Astrocyte of the spinal cord (primary cell): ENCODE data around the gene XRCC6.
"Not testable (repeated sequence)": the region's sequence is repeated elsewhere in the genome, so short reads cannot be mapped to it uniquely, and the experiment has no call there.

Source experiments
- DNase-seq: peaks from one replicate; pipeline ENCODE4 v3.0.0; 2011; ENCODE audit warnings: low read depth, low spot score
- H3K4me3 ChIP-seq: 2 replicates; pipeline ENCODE4 v1.5.1; 2011; ENCODE audit warnings: low read depth, mild to moderate bottlenecking, low read length, moderate library complexity
- in situ Hi-C: cut with HindIII; loops from 2 replicates; pipeline ENCODE4 v1.10.0; 2017; ENCODE audit warnings: low sequenced_read_pairs
- TF ChIP-seq, protein P1 (sequence below): IDR thresholded peaks from 2 replicates; pipeline ENCODE4 v1.5.1; 2012; ENCODE audit warnings: low read depth, mild to moderate bottlenecking, low read length, inconsistent platforms

XRCC6 gene

DNA sequence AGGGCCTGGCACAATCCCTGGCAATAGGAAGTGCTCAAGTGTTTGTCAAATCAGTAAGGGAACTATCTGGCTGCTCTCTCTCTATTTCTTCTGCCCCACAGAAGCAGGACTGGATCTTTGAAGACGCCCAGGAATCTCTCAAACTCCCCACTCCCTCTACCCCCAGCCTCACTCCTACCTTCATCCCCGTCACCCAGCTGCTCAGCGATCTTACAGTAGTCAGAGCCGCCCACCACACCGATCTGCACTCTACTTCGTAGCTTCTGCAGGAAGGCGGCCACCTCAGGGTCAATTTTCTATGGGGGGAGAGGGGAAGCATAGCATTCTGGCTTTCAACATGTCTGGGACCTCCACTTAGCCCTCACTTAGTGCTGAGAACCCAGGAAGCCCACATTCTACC is 35.2 kb upstream of the XRCC6 start:
- DNase-seq = no peak
- in situ Hi-C loops = no loop called here
- TF ChIP-seq, protein P1, sequence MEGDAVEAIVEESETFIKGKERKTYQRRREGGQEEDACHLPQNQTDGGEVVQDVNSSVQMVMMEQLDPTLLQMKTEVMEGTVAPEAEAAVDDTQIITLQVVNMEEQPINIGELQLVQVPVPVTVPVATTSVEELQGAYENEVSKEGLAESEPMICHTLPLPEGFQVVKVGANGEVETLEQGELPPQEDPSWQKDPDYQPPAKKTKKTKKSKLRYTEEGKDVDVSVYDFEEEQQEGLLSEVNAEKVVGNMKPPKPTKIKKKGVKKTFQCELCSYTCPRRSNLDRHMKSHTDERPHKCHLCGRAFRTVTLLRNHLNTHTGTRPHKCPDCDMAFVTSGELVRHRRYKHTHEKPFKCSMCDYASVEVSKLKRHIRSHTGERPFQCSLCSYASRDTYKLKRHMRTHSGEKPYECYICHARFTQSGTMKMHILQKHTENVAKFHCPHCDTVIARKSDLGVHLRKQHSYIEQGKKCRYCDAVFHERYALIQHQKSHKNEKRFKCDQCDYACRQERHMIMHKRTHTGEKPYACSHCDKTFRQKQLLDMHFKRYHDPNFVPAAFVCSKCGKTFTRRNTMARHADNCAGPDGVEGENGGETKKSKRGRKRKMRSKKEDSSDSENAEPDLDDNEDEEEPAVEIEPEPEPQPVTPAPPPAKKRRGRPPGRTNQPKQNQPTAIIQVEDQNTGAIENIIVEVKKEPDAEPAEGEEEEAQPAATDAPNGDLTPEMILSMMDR = no peak
- H3K4me3 ChIP-seq = no peak overlapping the region

DNA sequence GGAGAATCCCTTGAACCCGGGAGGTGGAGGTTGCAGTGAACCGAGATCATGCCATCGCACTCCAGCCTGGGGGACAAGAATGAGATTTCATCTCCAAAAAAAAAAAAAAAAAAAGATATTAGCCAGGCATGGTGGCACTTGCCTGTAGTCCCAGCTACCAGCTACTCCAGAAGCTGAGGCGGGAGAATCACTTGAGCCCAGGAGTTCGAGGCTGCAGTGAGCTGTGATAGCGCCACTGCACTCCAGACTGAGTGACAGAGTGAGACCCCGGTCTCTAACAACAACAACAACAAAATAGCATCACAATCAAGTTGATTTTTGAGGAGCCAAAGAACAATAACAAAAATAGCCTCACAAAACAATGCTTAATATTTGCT is 33.8 kb upstream of the XRCC6 start:
- TF ChIP-seq, protein P1 = no peak
- DNase-seq = no peak
- in situ Hi-C loops = no loop called here
- H3K4me3 ChIP-seq = no peak overlapping the region

DNA sequence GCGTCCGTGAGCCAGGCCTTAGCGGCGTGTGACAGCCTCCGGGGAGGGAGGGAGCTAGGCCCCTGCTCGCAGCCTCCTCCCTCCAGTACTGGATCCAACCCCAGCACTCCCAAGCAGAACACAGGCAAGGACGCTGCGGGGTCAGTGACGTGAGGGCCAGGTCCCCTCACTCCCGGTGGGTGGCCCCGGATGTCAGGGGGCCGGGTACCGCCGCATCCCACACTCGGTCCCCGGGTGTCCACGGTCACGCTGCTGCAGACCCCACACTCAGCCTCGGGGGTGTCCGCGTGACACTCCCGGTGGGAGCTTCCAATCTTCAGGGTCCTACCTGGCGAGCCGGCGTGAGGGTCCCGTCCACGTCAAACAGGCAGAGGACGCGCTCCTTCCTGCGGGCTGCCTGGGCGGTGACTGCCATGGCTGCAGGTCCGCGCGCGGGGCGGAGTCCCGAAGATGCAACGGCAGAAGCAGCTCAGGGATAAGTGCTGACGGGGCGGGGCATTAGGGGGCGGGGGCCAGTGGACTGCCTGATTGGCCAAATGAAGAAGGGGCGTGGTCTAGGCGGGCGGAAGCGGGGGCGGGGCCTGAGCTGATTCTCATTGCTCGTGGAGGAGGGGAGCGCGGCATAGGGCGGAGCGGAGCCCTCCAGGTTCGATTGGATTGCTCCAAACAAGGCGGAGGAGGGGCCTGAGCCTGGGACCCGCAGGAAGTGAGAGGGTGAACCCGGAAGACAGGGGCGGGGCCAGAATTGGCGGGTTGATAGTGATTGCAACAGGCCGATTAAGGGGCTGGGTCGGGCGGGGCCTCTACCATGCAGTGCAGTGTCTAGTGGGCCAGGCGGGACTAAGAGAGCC is 31.5 kb upstream of the XRCC6 start, which contains the start of gene PMM1:
Gene PMM1 (minus strand): TSS at position 450 of the 851 bp plus-strand sequence. CDS start 35 bp downstream, at position 415.
- in situ Hi-C loops = no loop called here
- peak within 1 kb of the TSS; percentile 93 for H3K4me3 ChIP-seq
- peak; percentile 100 for DNase-seq
- TF ChIP-seq, protein P1 = no peak

DNA sequence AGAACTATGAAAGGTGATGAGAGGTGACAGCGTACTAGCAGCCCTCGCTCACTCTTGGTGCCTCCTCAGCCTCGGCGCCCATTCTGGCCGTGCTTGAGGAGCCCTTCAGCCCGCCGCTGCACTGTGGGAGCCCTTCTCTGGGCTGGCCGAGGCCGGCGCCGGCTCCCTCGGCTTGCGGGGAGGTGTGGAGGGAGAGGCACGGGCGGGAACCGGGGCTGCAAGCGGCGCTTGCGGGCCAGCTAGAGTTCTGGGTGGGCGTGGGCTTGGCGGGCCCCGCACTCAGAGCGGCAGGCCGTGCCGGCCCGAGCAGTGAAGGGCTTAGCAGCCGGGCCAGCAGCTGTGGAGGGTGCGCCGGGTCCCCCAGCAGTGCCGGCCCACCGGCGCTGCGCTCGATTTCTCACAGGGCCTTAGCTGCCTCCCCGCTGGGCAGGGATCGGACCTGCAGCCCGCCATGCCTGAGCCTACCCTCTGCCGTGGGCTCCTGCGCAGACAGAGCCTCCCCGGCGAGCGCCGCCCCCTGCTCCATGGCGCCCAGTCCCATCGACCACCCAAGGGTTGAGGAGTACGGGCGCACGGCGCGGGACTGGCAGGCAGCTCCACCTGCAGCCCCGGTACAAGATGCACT is 27.6 kb upstream of the XRCC6 start:
- DNase-seq, in situ Hi-C loops: not testable (repeated sequence)

DNA sequence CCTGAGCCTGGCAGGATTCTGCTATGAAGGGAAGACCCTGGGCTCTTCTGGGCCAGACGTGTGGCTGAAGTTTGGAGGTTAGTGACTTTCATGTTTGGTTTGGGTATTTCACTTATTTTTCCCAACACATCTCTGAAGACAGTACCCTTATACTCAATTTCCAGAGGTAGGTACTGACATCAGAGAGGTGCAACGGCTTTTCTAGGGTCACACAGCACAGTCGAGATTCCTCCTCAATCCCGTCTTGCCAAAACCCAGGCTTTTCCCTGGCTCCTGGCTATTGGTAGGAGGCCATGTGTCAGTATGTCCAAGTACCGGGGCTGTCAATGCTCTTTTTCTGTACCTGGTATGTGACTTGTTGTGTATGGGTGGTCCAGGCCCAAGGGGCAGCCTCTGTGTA is 25.4 kb upstream of the XRCC6 start:
- H3K4me3 ChIP-seq = no peak overlapping the region
- no peak for DNase-seq
- TF ChIP-seq, protein P1 = no peak
- in situ Hi-C loops = no loop called here

More for the DNA sequence above, 27.6 kb upstream of the XRCC6 start:
- not testable (repeated sequence) for H3K4me3 ChIP-seq

DNA sequence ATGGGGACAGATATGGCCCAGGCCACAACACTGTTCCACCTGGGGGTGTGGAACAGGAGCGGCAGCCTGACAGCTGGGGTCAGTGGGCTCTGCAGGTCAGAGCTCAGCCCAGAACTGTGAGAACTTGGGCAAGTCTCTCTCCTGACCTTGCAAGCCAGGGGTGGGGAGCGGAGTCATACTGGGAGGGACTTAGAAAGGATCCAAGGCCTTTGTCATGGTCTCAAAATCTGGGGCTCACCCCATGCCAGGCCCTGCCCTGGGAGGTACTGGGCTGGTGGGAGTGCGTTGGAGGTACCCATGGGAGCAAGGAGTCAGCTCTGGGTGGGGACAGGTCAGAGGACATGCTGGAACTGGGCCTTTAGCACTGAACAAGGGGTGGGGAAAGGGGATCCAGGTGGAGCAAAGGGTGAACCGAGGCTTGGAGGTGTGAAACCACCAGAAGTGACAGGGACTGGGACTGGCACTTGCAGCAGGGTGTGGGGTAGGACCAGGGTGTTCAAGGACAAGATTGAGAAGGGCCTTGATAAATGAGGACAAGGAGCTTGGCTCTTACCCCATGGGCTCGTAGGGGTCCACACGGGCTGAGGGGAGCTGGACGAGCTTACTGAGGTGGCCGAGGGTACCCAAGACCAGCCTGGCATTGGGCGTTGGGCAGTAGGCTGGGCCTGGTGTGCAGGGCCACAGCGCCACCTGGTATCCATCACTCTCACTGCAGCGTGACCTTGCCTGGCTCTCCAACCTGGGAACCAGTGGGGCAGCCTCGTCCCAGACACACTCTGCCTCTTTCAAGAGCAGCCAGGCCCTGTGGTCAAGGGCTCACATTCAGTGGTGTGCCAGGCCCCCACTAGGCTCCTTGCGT is 24.1 kb upstream of the XRCC6 start:
- H3K4me3 ChIP-seq = no peak overlapping the region
- in situ Hi-C loops = no loop called here
- TF ChIP-seq, protein P1 = peak; percentile 89
- DNase-seq = peak; percentile 41

DNA sequence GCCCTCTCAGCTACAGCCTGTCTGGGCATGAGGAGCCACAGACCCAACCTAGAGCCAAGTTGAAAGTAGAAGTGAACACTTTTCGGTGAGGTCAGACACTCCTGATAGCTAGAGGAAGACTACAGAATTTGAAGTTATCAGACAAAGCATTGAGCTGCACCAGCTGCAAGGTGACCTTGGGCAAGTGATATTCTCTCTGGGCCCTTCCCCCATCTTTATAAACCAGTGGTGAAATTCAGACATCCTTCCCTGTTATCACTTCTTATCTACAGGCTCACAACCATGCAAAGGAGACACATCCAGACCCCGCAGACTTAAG is 23.5 kb upstream of the XRCC6 start:
- DNase-seq = no peak
- TF ChIP-seq, protein P1 = no peak
- no peak overlapping the region for H3K4me3 ChIP-seq
- in situ Hi-C loops = no loop called here
